Astrocyte of the cerebellum (primary cell): ENCODE results near the gene UBXN1.
"Not testable (repeated sequence)": the region's sequence is repeated elsewhere in the genome, so short reads cannot be mapped to it uniquely, and the experiment has no call there.

Experiments
- DNase-seq: peaks from one replicate; pipeline ENCODE4 v3.0.0-alpha.2; 2011; ENCODE audit warnings: low read depth
- H3K4me3 ChIP-seq: 2 replicates; pipeline ENCODE4 v1.5.1; 2011; ENCODE audit warnings: mild to moderate bottlenecking, low read depth, low read length, moderate library complexity
- in situ Hi-C: cut with HindIII; loops from 2 replicates; pipeline ENCODE4 v1.10.0; 2017; ENCODE audit warnings: low sequenced_read_pairs
- TF ChIP-seq, protein P1 (sequence below): IDR thresholded peaks from 2 replicates; pipeline ENCODE4 v1.5.1; 2012; ENCODE audit warnings: low read length, low read depth, moderate library complexity, mild to moderate bottlenecking; ENCODE audit errors: missing control alignments

Gene UBXN1

DNA sequence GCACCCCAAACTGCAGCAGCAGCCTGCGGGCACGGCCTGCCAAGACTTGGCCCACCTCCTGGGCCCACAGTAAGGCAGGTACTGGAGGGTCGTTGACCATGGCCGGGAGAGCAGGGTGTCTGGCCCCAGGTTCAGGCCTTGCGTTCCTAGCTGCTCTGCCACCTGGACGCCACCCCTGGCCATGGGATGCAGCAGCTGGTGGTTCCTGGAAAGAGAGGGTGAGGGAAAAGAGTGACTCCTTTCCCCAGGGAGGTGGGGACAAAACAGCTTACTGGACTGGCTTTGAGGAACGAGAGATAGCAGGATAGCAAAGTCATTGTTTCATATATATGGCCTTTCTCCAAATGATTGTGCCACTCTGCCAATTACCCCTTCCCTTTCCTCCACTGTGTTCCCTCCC is 26.5 kb upstream of the UBXN1 start:
- TF ChIP-seq, protein P1, sequence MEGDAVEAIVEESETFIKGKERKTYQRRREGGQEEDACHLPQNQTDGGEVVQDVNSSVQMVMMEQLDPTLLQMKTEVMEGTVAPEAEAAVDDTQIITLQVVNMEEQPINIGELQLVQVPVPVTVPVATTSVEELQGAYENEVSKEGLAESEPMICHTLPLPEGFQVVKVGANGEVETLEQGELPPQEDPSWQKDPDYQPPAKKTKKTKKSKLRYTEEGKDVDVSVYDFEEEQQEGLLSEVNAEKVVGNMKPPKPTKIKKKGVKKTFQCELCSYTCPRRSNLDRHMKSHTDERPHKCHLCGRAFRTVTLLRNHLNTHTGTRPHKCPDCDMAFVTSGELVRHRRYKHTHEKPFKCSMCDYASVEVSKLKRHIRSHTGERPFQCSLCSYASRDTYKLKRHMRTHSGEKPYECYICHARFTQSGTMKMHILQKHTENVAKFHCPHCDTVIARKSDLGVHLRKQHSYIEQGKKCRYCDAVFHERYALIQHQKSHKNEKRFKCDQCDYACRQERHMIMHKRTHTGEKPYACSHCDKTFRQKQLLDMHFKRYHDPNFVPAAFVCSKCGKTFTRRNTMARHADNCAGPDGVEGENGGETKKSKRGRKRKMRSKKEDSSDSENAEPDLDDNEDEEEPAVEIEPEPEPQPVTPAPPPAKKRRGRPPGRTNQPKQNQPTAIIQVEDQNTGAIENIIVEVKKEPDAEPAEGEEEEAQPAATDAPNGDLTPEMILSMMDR = no peak
- DNase-seq = no peak
- in situ Hi-C loops = no loop called here
- H3K4me3 ChIP-seq = peak overlapping the region; percentile 60

- in situ Hi-C loops, DNase-seq, H3K4me3 ChIP-seq: not testable (repeated sequence)
These were observed 25.0 kb upstream of the UBXN1 start for GRCh38 chr11:62703921-62704320.

DNA sequence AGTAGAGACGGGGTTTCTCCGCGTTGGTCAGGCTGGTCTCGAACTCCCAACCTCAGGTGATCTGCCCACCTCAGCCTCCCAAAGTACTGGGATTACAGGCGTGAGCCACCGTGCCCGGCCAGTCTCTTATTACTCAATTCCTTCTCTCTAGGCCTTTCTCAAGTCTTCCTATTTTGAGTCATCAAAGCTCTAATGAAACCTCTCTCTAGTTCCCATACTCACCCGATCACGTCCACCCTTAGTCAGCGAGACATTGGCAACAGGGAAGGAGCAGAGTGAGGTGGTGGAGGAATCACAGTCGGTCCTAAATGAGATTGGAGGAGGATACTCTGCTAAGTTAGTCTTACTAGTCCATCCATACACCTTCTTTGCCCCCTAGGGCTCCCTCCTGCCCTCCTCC is 23.4 kb upstream of the UBXN1 start:
- DNase-seq = no peak

DNA sequence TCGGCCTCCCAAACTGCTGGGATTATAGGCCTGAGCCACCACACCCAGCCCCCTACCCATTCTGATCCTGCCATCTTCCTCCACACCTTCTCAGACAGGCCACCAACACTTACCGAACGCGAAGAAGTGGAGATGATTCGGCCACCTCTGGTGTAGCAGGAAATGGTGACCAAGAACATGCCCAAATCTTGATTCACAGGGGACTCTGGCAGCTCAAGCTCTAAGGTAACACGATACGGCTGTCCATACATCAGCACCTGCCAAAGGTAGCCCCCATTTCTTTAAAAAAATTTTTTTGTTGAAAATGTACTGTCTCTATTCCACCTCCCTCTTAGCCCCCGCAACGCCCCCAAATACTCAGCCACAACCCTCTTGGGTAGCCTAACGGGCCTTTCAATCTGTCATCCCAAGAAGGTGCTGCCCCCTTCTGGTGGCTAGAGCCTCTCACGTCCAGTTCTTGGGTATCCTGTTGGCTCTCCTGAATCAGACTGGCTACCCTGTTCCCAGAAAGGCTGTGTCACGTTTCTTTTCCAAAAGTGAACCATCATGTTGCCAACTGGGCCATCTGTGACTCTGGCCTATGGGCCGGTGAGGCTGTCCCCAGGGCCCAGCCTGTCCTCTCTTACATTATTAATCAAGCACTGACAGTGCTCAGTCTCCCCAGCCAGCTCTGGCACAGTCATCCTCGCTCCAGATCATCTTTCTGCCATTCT is 15.7 kb upstream of the UBXN1 start:
- TF ChIP-seq, protein P1 = peak; percentile 87
- in situ Hi-C loops = no loop called here
- DNase-seq = peak; percentile 72
- no peak overlapping the region for H3K4me3 ChIP-seq

More for the DNA sequence above, 23.4 kb upstream of the UBXN1 start:
- in situ Hi-C loops = no loop called here
- no peak overlapping the region for H3K4me3 ChIP-seq
- TF ChIP-seq, protein P1 = no peak

- peak; percentile 11 for DNase-seq
- in situ Hi-C loops, H3K4me3 ChIP-seq: not testable (repeated sequence)
These were observed 14.8 kb upstream of the UBXN1 start for GRCh38 chr11:62693624-62694023.

- no peak within 1 kb of the TSS for H3K4me3 ChIP-seq
- peak; percentile 73 for DNase-seq
- TF ChIP-seq, protein P1 = no peak
- in situ Hi-C loops = no loop called here
These were observed 10.7 kb upstream of the UBXN1 start, which contains the start of gene LRRN4CL for GRCh38 chr11:62689421-62690183. LRRN4CL (minus strand) TSS chr11:62689530; CDS start chr11:62688508, 1,022 bp downstream.

DNA sequence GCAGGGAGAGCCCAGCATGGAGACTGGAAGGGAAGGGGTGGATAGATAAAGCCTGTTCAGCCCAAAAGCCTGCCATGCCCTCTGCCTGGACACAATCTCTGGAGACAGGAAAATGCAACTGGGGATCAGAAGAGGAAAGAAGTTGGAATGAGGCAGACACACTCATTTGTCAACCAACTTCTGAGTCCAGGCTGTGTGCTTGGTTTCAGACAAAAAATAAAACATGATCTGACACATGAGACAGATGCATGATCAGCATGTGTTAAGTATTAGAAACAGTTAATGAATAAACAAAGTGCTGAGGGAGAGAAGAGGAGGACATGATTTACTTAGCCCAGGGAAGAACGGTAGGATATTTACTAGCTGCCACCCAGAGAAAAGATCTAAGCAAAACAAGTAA is 9.6 kb upstream of the UBXN1 start:
- no peak for DNase-seq
- TF ChIP-seq, protein P1 = no peak
- in situ Hi-C loops = no loop called here
- no peak overlapping the region for H3K4me3 ChIP-seq
